ENCODE data around the gene FAM107B.

- no peak for TF ChIP-seq POLR2A (IDR thresholded peaks at IDR 0.05)
- no peak for TF ChIP-seq CTCF (IDR thresholded peaks at IDR 0.05)
These were observed 74.2 kb downstream of the FAM107B start for GRCh38 chr10:14700546-14700945.

All from heart left ventricle (tissue), 13 donors.